A549 (cell line): ENCODE measurements around the gene TMEM143.

Experiments used
- BCL3 ChIP-seq: fragments of >200 bp; sonication (Bioruptor Twin); formaldehyde crosslinking; IDR thresholded peaks from 3 replicates; pipeline ENCODE4 v1.6.1; 2016
- CTCF ChIP-seq: fragments of >200 bp; sonication (Bioruptor Twin); formaldehyde crosslinking; IDR thresholded peaks from 3 replicates; pipeline ENCODE4 v1.5.1; 2016
- E2F6 ChIP-seq: IDR thresholded peaks from 2 replicates; pipeline ENCODE4 v1.6.1; 2012; ENCODE audit warnings: low read depth, borderline replicate concordance
- ELK1 ChIP-seq: fragments of 150-350 bp; IDR thresholded peaks from 2 replicates; pipeline ENCODE4 v1.6.1; 2014; ENCODE audit warnings: low read depth, mild to moderate bottlenecking, low read length
- GATA3 ChIP-seq: IDR thresholded peaks from 2 replicates; pipeline ENCODE4 v1.6.1; 2012; ENCODE audit warnings: borderline replicate concordance
- JUN ChIP-seq, 2 experiments: fragments of >200 bp; sonication (Bioruptor Twin); formaldehyde crosslinking; IDR thresholded peaks; 2 replicates in 1 of 2; 3 replicates in 1 of 2; pipeline ENCODE4 v1.6.1; 2016 to 2017
- KDM1A ChIP-seq: fragments of 200-600 bp; sonication (generic); IDR thresholded peaks from 2 replicates; pipeline ENCODE4 v1.6.1; 2016; ENCODE audit warnings: low read depth, mild to moderate bottlenecking
- POLR2A ChIP-seq: IDR thresholded peaks from 2 replicates; pipeline ENCODE4 v1.6.1; 2012; ENCODE audit warnings: mild to moderate bottlenecking, low read length
- TF ChIP-seq, protein P1 (sequence below): fragments of 200-600 bp; sonication (generic); IDR thresholded peaks from 2 replicates; pipeline ENCODE4 v1.6.1; 2016; ENCODE audit warnings: antibody characterized with exemption, mild to moderate bottlenecking, moderate library complexity

DNA sequence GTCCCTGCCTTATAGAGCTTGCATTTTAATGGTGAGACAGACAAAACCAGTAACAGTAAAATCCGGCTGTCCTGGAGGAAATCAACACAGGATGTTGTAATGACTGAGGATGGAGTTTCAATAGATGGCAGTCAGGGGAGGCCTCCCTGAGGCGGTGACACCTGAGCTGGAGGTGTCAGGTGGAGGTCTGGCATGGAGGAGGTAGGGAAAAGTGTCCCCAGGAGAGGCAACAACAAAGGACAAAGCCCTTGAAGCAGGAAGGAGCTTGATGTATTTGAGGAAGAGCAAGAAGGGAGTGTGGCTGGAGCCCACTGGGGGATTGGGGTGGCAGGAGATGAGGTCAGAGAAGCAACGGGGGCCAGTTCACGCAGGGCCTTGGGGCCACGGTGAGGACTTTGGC, 37.5 kb upstream of the TMEM143 start:
- no peak for TF ChIP-seq BCL3
- TF ChIP-seq KDM1A = no peak
- no peak for TF ChIP-seq CTCF
- TF ChIP-seq JUN (IDR thresholded peaks at IDR 0.05) = no peak
- TF ChIP-seq, protein P1, sequence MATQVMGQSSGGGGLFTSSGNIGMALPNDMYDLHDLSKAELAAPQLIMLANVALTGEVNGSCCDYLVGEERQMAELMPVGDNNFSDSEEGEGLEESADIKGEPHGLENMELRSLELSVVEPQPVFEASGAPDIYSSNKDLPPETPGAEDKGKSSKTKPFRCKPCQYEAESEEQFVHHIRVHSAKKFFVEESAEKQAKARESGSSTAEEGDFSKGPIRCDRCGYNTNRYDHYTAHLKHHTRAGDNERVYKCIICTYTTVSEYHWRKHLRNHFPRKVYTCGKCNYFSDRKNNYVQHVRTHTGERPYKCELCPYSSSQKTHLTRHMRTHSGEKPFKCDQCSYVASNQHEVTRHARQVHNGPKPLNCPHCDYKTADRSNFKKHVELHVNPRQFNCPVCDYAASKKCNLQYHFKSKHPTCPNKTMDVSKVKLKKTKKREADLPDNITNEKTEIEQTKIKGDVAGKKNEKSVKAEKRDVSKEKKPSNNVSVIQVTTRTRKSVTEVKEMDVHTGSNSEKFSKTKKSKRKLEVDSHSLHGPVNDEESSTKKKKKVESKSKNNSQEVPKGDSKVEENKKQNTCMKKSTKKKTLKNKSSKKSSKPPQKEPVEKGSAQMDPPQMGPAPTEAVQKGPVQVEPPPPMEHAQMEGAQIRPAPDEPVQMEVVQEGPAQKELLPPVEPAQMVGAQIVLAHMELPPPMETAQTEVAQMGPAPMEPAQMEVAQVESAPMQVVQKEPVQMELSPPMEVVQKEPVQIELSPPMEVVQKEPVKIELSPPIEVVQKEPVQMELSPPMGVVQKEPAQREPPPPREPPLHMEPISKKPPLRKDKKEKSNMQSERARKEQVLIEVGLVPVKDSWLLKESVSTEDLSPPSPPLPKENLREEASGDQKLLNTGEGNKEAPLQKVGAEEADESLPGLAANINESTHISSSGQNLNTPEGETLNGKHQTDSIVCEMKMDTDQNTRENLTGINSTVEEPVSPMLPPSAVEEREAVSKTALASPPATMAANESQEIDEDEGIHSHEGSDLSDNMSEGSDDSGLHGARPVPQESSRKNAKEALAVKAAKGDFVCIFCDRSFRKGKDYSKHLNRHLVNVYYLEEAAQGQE = no peak
- no peak for TF ChIP-seq GATA3
- TF ChIP-seq POLR2A = no peak
- TF ChIP-seq ELK1 = no peak
- no peak for TF ChIP-seq E2F6
